Measurements from ENCODE around the gene NKX2-2.

DNA sequence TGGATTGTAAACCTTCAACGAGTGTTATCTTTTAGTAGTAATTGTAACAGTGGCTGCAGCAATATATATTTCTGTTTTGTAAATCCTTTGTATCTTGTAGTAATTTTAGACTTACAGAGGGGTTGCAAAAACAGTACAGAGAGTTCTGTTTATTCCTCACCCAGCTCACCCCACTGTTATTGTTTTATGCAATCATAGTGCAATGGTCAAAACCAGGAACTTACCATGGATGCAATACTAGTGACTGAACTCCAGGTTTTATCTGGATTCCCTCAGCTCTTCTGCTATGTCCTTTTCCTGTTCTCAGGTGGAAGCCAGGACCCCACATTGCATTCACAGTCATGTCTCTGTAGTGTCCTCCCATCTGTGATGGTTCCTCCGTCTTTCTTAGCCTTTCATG, 42.5 kb upstream of the NKX2-2 start:
- TF ChIP-seq, protein P1, sequence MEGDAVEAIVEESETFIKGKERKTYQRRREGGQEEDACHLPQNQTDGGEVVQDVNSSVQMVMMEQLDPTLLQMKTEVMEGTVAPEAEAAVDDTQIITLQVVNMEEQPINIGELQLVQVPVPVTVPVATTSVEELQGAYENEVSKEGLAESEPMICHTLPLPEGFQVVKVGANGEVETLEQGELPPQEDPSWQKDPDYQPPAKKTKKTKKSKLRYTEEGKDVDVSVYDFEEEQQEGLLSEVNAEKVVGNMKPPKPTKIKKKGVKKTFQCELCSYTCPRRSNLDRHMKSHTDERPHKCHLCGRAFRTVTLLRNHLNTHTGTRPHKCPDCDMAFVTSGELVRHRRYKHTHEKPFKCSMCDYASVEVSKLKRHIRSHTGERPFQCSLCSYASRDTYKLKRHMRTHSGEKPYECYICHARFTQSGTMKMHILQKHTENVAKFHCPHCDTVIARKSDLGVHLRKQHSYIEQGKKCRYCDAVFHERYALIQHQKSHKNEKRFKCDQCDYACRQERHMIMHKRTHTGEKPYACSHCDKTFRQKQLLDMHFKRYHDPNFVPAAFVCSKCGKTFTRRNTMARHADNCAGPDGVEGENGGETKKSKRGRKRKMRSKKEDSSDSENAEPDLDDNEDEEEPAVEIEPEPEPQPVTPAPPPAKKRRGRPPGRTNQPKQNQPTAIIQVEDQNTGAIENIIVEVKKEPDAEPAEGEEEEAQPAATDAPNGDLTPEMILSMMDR (IDR thresholded peaks at IDR 0.05; ENCODE audit: extremely low read depth in 1 of 2, insufficient read depth in 1 of 2, low read depth in 1 of 2, low read length in 2 of 2): no peak
- no peak for TF ChIP-seq POLR2AphosphoS5 (IDR thresholded peaks at IDR 0.05; ENCODE audit: insufficient read depth, low read depth, low read length)
